Measurements from ENCODE around the gene BAIAP2.

GRCh38 chr17:81127133-81127455 lies 92.1 kb downstream of the BAIAP2 start:
- no peak for TF ChIP-seq EZH2 (IDR thresholded peaks at IDR 0.05)
- no peak for TF ChIP-seq FOXP2 (optimal IDR thresholded peaks at IDR 0.05; ENCODE audit: control extremely low read depth, extremely low read length, insufficient read depth)
- TF ChIP-seq POLR2AphosphoS5 (IDR thresholded peaks at IDR 0.05; ENCODE audit: borderline replicate concordance, low read depth, low read length), result no peak
